Measurements from ENCODE around the gene TRPM7.

Gene TRPM7

GRCh38 chr15:50665938-50666337 is 20.7 kb downstream of the TRPM7 start:
- Histone ChIP-seq H3K9me3 (ENCODE audit: insufficient read depth, low read length, severe bottlenecking) (no peaks in the 10 kb centered on the region), H3K4me3 (ENCODE audit: low read depth in 1 of 2, low read length in 2 of 2) (no peak overlapping the region), H4K20me1 (ENCODE audit: insufficient read depth, low read length) (peaks cover 14% of the 10 kb centered on the region; the same call in 1 of the 2 replicates), H3K9ac (ENCODE audit: low read depth, low read length) (no peak overlapping the region), H3K79me2 (ENCODE audit: insufficient read depth, low read length) (peaks cover 81% of the 10 kb centered on the region), H3K27ac (ENCODE audit: low read length) (no peak overlapping the region), H3K4me2 (ENCODE audit: insufficient read depth, low read length) (no peak overlapping the region), H3K36me3 (ENCODE audit: insufficient read depth, low read length) (peaks cover 34% of the 10 kb centered on the region), H2AFZ (ENCODE audit: low read depth, low read length) (no peak overlapping the region), H3K27me3 (ENCODE audit: insufficient read depth, low read length, poor library complexity) (no peaks in the 10 kb centered on the region), H3K4me1 (ENCODE audit: insufficient read depth, low read length) (no peaks in the 10 kb centered on the region)
- DNase-seq (no peak), ATAC-seq (ENCODE audit: insufficient read depth, low read depth) (no peak)
- TF ChIP-seq EZH2 (IDR thresholded peaks at IDR 0.05; ENCODE audit: borderline replicate concordance, low read depth, low read length, severe bottlenecking) = no peak
- TF ChIP-seq CTCF (IDR thresholded peaks at IDR 0.05; ENCODE audit: borderline replicate concordance, extremely low read depth, low read length, poor library complexity, severe bottlenecking) = no peak

- no peak overlapping the region for H3K4me2 ChIP-seq (ENCODE audit: insufficient read depth, low read length)
- H3K9me3 ChIP-seq (ENCODE audit: insufficient read depth, low read length, severe bottlenecking) = no peaks in the 10 kb centered on the region
- H3K4me1 ChIP-seq (ENCODE audit: insufficient read depth, low read length) = no peaks in the 10 kb centered on the region
- no peaks in the 10 kb centered on the region; the same call in 1 of the 2 replicates for H4K20me1 ChIP-seq (ENCODE audit: insufficient read depth, low read length)
- no peak overlapping the region for H2AFZ ChIP-seq (ENCODE audit: low read depth, low read length)
- H3K27me3 ChIP-seq (ENCODE audit: insufficient read depth, low read length, poor library complexity) = no peaks in the 10 kb centered on the region
- no peak overlapping the region for H3K4me3 ChIP-seq (ENCODE audit: low read depth in 1 of 2, low read length in 2 of 2)
- no peak for DNase-seq
- no peak for TF ChIP-seq CTCF (IDR thresholded peaks at IDR 0.05; ENCODE audit: borderline replicate concordance, extremely low read depth, low read length, poor library complexity, severe bottlenecking)
- TF ChIP-seq EZH2 (IDR thresholded peaks at IDR 0.05; ENCODE audit: borderline replicate concordance, low read depth, low read length, severe bottlenecking) = no peak
- no peak overlapping the region for H3K27ac ChIP-seq (ENCODE audit: low read length)
- no peak for ATAC-seq (ENCODE audit: insufficient read depth, low read depth)
- H3K36me3 ChIP-seq (ENCODE audit: insufficient read depth, low read length) = peaks cover 71% of the 10 kb centered on the region
- no peak overlapping the region for H3K9ac ChIP-seq (ENCODE audit: low read depth, low read length)
- H3K79me2 ChIP-seq (ENCODE audit: insufficient read depth, low read length) = peaks cover 15% of the 10 kb centered on the region
Observed at GRCh38 chr15:50655555-50655954, 31.0 kb downstream of the TRPM7 start.

- TF ChIP-seq EZH2 (IDR thresholded peaks at IDR 0.05; ENCODE audit: borderline replicate concordance, low read depth, low read length, severe bottlenecking) (no peak), CTCF (IDR thresholded peaks at IDR 0.05; ENCODE audit: borderline replicate concordance, extremely low read depth, low read length, poor library complexity, severe bottlenecking) (no peak)
- ATAC-seq (ENCODE audit: insufficient read depth, low read depth) (no peak), DNase-seq (no peak)
- no peak overlapping the region for H3K9ac ChIP-seq (ENCODE audit: low read depth, low read length)
- no peaks in the 10 kb centered on the region for H3K27me3 ChIP-seq (ENCODE audit: insufficient read depth, low read length, poor library complexity)
- H3K4me1 ChIP-seq (ENCODE audit: insufficient read depth, low read length) = no peaks in the 10 kb centered on the region
- no peak overlapping the region for H2AFZ ChIP-seq (ENCODE audit: low read depth, low read length)
- H3K36me3 ChIP-seq (ENCODE audit: insufficient read depth, low read length) = peaks cover 75% of the 10 kb centered on the region
- H3K4me2 ChIP-seq (ENCODE audit: insufficient read depth, low read length) = no peak overlapping the region
- H3K4me3 ChIP-seq (ENCODE audit: low read depth in 1 of 2, low read length in 2 of 2) = no peak overlapping the region
- no peaks in the 10 kb centered on the region; the same call in 1 of the 2 replicates for H4K20me1 ChIP-seq (ENCODE audit: insufficient read depth, low read length)
- H3K9me3 ChIP-seq (ENCODE audit: insufficient read depth, low read length, severe bottlenecking) = no peaks in the 10 kb centered on the region
- peaks cover 19% of the 10 kb centered on the region for H3K79me2 ChIP-seq (ENCODE audit: insufficient read depth, low read length)
- no peak overlapping the region for H3K27ac ChIP-seq (ENCODE audit: low read length)
Observed at GRCh38 chr15:50653156-50653743, 33.3 kb downstream of the TRPM7 start.
